AG04450 (cell line): ENCODE results near the gene KRTAP10-1. TPM values are rescaled to one million over a fixed set of nuclear protein-coding genes. Genes with fewer than 3 reads are reported as not detected.

ENCODE experiments used
- CTCF ChIA-PET: fragments of 300-600, 350-600 bp; formaldehyde crosslinking; extraction: SDS; loops from one replicate; lab custom pipeline; 2022; ENCODE audit warnings: antibody characterized with exemption, inconsistent platforms; lab: Charles Lee
- POLR2A ChIA-PET: fragments of 350-600 bp; formaldehyde crosslinking; extraction: SDS; loops from one replicate; lab custom pipeline; 2021; ENCODE audit warnings: antibody characterized with exemption, inconsistent platforms; lab: Yijun Ruan, JAX
- DNase-seq: peaks from one replicate; pipeline ENCODE4 v3.0.0-alpha.2; 2011; ENCODE audit warnings: low read depth, low spot score
- H3K27ac ChIP-seq: one replicate; pipeline ENCODE4 v1.5.1; 2012; ENCODE audit warnings: low read depth, low read length, control low read depth
- H3K27me3 ChIP-seq: one replicate; pipeline ENCODE4 v1.6.0; 2012; ENCODE audit warnings: low read length; ENCODE audit not compliant: control insufficient read depth, insufficient read depth
- H3K4me3 ChIP-seq: 2 replicates; pipeline ENCODE4 v1.5.1; 2011; ENCODE audit warnings: mild to moderate bottlenecking, low read depth, low read length, control low read depth
- H3K9me3 ChIP-seq: 2 replicates; pipeline ENCODE4 v1.5.1; 2012; ENCODE audit warnings: low read length; ENCODE audit not compliant: control insufficient read depth, insufficient read depth
- CTCF ChIP-seq: IDR thresholded peaks from 2 replicates; pipeline ENCODE4 v1.5.1; 2011; ENCODE audit warnings: low read depth, low read length, control low read depth, inconsistent platforms
- polyA plus RNA-seq: library from polyadenylated mRNA; depleted of rRNA; stranded (reverse); fragments of >200 nt; gene quantifications from 2 replicates; pipeline ENCODE4 v1.2.3, GENCODE V29; 2011

KRTAP10-1 gene
- polyA plus RNA-seq, 1 experiment = not detected

- CTCF ChIA-PET = no interaction called here
- no peak for TF ChIP-seq CTCF
- POLR2A ChIA-PET = no interaction called here
- H3K27ac ChIP-seq = no peak overlapping the region
- H3K9me3 ChIP-seq = no peaks in the 10 kb centered on the region
- H3K4me3 ChIP-seq = no peak overlapping the region
- peaks cover 5% of the 10 kb centered on the region for H3K27me3 ChIP-seq
- DNase-seq = no peak
Measured at GRCh38 chr21:44556879-44557278, 16.9 kb upstream of the KRTAP10-1 start.

GRCh38 chr21:44555200-44555875 lies 15.3 kb upstream of the KRTAP10-1 start:
- no peak for DNase-seq
- CTCF ChIA-PET = no interaction called here
- H3K9me3 ChIP-seq = no peaks in the 10 kb centered on the region
- POLR2A ChIA-PET = no interaction called here
- H3K27ac ChIP-seq = no peak overlapping the region
- no peak for TF ChIP-seq CTCF
- peaks cover 5% of the 10 kb centered on the region for H3K27me3 ChIP-seq
- H3K4me3 ChIP-seq = no peak overlapping the region

- POLR2A ChIA-PET = interaction anchor here (1.1 kb wide), 1 partner anchor 98 kb away, joined by 6 read pairs; the partner anchor contains the start of gene LRRC3
- Histone ChIP-seq H3K9me3 (no peaks in the 10 kb centered on the region; the same call in 1 of the 2 replicates), H3K27ac (no peak overlapping the region), H3K4me3 (no peak overlapping the region), H3K27me3 (peaks cover 8% of the 10 kb centered on the region)
- no peak for TF ChIP-seq CTCF
- DNase-seq = no peak
- CTCF ChIA-PET = no interaction called here
Measured at GRCh38 chr21:44552681-44553080, 12.7 kb upstream of the KRTAP10-1 start.

GRCh38 chr21:44552136-44552535 lies 12.1 kb upstream of the KRTAP10-1 start:
- POLR2A ChIA-PET = interaction anchor here (1.1 kb wide), 1 partner anchor 97 kb away, joined by 6 read pairs; the partner anchor contains the start of gene LRRC3
- H3K27ac ChIP-seq = no peak overlapping the region
- no peak for DNase-seq
- CTCF ChIA-PET = no interaction called here
- no peak overlapping the region for H3K4me3 ChIP-seq
- no peaks in the 10 kb centered on the region; the same call in 1 of the 2 replicates for H3K9me3 ChIP-seq
- peaks cover 8% of the 10 kb centered on the region for H3K27me3 ChIP-seq
- TF ChIP-seq CTCF = no peak

GRCh38 chr21:44551340-44551961 lies 11.5 kb upstream of the KRTAP10-1 start, which contains the start of gene KRTAP10-2:
KRTAP10-2 (minus strand) TSS chr21:44551505; CDS start chr21:44551458, 47 bp downstream.
- POLR2A ChIA-PET = no interaction called here
- no peak for DNase-seq
- TF ChIP-seq CTCF = no peak
- peaks cover 5% of the 10 kb centered on the region for H3K27me3 ChIP-seq
- CTCF ChIA-PET = no interaction called here
- no peaks in the 10 kb centered on the region; the same call in 1 of the 2 replicates for H3K9me3 ChIP-seq
- no peak within 1 kb of the TSS for H3K27ac ChIP-seq
- H3K4me3 ChIP-seq = no peak within 1 kb of the TSS
